Suprapubic skin (tissue), 3 donors: ENCODE measurements around the gene PTPRN2.

Experiments used
- EP300 ChIP-seq: sonication (generic); formaldehyde crosslinking; IDR thresholded peaks from one replicate; pipeline ENCODE4 v1.6.1; 2017; ENCODE audit warnings: antibody characterized with exemption
- POLR2A ChIP-seq, 2 donors: fragments of 450-650 bp; IDR thresholded peaks; one replicate each; pipeline ENCODE4 v1.6.1; 2017; ENCODE audit warnings: antibody characterized with exemption in 2 of 2, mild to moderate bottlenecking in 2 of 2, moderate library complexity in 2 of 2
- TF ChIP-seq, protein P1 (sequence below), 2 donors: fragments of 200-600 bp in 1 of 2; fragments of 450-650 bp in 1 of 2; sonication (generic) in 1 of 2; IDR thresholded peaks; one replicate each; pipeline ENCODE4 v1.5.1; 2016 to 2019; ENCODE audit warnings: antibody characterized with exemption in 2 of 2, mild to moderate bottlenecking in 1 of 2, moderate library complexity in 1 of 2

DNA sequence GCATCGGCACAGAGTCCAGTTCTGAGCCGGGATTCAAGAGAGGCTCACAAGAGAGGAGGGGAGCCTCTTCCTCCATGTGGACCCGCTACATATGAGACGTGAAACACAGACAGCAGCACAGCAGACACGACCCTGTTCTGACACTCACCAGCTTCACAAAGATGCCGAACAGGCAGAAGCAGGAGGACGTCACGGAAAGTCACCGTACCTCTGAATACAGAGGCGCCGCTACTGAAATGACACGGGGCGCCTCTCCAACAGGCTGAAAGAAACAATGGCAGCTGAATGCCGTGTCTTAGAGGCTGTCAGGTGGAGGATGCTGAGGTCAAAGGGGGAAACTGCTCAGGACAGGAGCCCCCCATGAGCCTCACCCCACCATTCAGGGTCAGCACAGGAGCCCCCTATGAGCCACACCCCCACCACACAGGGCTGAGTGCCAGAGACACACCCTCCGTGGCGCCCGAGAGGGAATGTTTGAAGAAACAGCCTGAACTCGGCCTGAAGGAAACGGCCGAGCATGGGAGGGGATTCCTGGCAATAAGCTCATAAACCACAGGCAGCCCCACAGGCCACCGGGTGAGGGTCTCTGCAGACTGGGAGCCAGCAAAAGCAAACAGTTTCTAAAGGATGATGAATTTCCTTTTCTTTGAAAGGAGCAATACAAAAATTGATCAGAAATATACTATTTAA is 510.3 kb downstream of the PTPRN2 start:
- TF ChIP-seq, protein P1, sequence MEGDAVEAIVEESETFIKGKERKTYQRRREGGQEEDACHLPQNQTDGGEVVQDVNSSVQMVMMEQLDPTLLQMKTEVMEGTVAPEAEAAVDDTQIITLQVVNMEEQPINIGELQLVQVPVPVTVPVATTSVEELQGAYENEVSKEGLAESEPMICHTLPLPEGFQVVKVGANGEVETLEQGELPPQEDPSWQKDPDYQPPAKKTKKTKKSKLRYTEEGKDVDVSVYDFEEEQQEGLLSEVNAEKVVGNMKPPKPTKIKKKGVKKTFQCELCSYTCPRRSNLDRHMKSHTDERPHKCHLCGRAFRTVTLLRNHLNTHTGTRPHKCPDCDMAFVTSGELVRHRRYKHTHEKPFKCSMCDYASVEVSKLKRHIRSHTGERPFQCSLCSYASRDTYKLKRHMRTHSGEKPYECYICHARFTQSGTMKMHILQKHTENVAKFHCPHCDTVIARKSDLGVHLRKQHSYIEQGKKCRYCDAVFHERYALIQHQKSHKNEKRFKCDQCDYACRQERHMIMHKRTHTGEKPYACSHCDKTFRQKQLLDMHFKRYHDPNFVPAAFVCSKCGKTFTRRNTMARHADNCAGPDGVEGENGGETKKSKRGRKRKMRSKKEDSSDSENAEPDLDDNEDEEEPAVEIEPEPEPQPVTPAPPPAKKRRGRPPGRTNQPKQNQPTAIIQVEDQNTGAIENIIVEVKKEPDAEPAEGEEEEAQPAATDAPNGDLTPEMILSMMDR (IDR thresholded peaks at IDR 0.05), result no peak
- no peak for TF ChIP-seq POLR2A (IDR thresholded peaks at IDR 0.05)
- TF ChIP-seq EP300, result no peak
